Left lobe of liver (tissue), 2 donors: ENCODE measurements around the gene MRPL41. TPM values are rescaled to one million over a fixed set of nuclear protein-coding genes. Genes with fewer than 3 reads are reported as not detected.
"Not testable (repeated sequence)": the region's sequence is repeated elsewhere in the genome, so short reads cannot be mapped to it uniquely, and the experiment has no call there.

Experiments used
- ATAC-seq: fragments of 200-7000 bp; cut with Tn5 transposase; one replicate; pipeline ENCODE4 v1.9.1; 2020; ENCODE audit warnings: mild to moderate bottlenecking, moderate library complexity
- DNase-seq: peaks from one replicate; pipeline ENCODE4 v3.0.0-alpha.2; 2020; ENCODE audit warnings: low spot score
- total RNA-seq: library from RNA; stranded (reverse); gene quantifications from one replicate; pipeline ENCODE4 v1.2.1, GENCODE V29; 2021
- donor health status: DM: no; HTN: no; CAD: no; lungs with moderate emphysema.
- donor health status: DM: no; HTN: yes; CAD: no.

Gene MRPL41
- 100 TPM for total RNA-seq

DNA sequence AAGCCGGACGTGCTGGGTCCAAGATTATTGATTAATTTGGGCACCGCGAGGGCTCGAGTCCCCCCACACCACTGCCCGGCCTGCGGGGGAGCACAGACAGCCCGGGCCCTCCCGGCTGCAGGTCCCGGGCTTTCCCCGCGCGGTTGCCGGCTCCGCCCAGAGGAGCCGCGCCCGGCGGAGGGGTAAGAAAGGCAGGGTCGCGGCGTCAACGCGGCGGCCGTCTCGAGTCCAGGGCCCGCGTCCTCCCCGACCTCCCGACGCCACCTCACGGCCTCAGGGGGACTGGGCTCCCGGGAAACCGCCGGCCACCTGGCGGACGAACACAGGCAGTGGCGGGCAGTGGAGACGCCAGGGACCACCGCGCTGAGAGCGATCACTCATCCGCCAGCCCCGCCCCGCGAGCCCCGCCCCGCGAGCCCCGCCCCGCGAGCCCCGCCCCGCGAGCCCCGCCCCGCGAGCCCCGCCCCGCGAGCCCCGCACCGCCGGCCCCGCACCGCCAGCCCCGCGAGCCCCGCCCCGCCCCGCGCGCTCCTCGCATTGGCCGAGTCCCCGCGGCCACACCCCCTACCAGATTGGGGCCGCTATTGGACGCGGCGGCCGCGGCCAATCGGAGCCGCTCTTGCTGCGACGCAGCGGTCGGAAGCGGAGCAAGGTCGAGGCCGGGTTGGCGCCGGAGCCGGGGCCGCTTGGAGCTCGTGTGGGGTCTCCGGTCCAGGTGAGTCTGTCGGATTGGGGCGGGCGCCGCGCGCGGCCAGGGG lies at the start of gene MRPL41:
Gene MRPL41 (plus strand): TSS at position 616 of the 758 bp plus-strand sequence. CDS start 203 bp downstream, outside the sequence.
- DNase-seq = peak; percentile 94
- ATAC-seq = peak; percentile 71

DNA sequence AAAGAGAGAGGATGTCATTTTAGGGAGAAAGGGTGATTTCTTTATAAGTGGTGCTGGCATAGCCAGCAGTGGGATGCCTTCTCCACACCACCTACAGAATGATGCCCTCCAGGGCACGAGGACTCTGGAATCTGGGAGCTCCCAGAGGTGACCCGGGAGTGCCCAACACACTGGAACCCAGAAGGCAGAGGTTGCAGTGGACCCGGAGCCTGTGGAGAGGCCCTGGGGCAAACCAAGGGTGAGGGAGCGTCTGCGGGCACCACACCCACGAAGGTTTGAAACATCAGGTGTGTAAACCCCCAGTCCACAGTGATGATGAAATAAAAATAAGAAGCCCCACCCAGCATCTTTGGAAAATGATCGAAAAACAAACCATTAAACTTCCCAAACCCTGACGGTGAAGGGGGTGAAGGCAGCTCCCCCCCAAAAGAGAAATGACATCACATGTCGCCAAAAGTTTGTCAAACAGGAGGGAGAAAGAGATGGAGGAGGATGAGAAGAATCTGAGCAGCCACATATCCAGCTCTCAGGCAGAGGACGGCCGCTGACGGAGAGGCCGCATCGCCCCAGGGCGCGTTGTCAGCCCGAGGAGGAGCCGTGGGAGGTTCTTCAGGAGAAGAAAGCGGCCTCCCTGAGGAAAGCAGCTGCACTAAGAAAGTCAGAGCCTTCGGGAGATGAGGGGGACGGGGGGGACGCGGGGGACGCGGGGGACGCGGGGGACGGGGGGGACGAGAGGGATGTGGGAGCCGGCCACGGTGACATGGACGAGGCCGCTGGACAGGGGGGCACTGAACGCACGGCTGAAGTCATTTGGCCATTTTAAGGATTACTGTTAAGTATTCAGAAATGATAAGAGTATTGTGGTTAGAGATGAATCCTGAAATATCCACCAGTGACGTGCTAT lies 49.4 kb upstream of the MRPL41 start:
- DNase-seq (no peak), ATAC-seq (no peak)

DNA sequence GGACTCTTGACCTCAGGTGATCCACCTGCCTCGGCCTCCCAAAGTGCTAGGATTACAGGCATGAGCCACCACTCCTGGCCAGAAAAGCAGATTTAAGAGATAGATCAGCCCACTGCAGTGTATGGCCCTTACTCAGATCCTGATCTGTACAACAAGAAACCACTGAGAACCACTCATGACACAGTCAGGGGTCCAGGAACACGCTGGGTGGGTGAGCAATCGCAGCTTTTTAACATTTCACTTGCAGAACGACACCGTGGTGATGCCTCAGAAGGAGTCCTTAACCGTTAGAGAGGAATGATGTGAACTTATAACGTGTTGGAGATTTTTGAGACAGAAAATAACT lies 47.3 kb upstream of the MRPL41 start:
- no peak for ATAC-seq
- no peak for DNase-seq

DNA sequence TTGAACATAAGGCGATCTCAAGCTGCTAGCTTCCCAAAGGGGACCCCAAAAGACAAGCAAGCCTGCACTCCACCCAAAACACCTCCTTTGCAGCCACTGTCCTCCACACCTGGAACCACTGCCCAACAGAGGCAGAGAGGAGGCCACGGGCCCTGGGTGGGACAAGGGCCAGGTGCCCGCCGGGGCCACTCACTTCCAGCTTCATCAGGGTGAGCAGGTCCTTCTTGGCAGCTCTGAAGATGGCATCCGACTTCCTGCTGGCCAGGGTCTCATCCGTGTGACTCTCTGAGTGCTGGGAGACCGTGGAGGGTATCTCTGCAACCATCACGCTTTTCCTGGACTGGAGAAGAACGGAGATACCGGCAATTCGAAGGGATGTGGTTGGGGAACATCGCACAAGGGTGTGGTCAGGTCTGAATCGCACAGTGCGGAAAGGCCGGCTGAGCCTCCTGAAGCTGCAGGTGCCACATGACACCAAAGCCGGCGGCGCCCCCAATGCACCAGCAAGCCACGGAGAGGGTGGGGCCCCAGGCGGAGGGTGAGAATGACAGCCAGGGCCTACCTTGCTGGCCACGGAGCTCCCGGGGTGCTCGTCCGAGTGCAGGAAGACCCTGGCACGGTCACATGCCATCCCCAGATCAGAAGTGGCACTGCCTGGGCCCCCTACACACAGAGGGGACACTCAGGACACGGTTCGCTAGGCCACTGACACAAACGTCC lies 46.1 kb upstream of the MRPL41 start:
- ATAC-seq (no peak), DNase-seq (no peak)

DNA sequence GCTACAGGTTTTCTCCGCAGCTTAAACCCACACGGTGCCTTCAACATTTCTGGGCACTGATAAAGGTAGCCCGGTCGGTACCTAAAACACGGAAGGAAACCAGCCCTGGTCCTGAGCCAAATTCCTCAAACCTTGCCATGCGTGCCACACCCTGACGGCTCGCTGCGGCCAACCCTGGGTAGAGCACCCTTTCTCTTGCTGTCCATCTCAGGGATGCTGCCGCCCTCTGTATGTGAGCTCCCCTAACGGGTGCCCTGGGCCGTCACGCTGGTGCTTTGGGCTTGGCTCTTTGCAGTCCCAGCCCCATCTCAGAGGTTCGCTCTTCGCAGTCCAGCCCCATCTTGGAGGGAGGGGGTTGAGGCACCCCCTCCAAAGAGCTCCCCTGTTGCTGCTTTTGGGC lies 45.4 kb upstream of the MRPL41 start:
- ATAC-seq = peak; percentile 19

DNA sequence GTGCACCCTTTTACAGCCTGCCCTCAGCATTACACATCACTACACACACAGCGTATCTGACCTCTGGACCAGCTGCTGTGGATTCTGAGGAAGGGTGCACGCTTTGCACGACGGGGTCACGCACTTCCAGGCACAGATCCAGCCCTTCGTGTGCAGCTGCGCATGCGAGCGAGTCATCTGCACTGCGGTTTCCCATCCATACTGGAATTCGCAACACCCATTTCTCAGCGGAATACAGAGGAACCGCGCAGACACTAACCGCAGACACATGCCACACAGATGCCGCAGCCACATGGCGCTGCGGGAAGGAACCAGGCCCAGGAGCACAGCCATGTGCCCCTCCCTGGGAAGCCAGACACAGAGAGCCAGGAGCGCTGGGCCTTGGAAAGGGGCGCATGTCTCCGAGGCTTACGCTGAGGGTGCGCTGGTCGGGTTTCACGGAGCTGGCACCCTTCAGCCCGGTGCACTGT lies 44.9 kb upstream of the MRPL41 start:
- DNase-seq (no peak), ATAC-seq (peak; percentile 12)

More for the DNA sequence above, 45.4 kb upstream of the MRPL41 start:
- DNase-seq = no peak

DNA sequence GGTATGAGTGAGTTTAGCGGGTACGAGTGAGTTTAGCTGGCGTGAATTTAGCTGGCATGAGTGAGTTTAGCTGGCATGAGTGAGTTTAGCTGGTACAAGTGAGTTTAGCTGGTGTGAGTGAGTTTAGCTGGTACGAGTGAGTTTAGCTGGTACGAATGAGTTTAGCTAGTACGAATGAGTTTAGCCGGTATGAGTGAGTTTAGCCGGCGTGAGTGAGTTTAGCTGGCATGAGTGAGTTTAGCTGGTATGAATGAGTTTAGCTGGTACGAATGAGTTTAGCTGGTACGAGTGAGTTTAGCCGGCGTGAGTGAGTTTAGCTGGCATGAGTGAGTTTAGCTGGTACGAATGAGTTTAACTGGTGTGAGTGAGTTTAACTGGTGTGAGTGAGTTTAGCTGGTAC lies 42.5 kb upstream of the MRPL41 start:
- DNase-seq (no peak), ATAC-seq (no peak)

DNA sequence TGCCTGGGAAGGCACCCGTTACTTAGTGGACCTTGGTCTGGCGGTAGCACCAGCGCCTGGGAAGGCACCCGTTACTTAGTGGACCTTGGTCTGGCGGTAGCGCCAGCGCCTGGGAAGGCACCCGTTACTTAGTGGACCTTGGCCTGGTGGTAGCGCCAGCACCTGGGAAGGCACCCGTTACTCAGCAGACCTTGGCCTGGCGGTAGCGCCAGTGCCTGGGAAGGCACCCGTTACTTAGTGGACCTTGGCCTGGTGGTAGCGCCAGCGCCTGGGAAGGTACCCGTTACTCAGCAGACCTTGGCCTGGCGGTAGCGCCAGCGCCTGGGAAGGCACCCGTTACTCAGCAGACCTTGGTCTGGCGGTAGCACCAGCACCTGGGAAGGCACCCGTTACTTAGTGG lies 40.6 kb upstream of the MRPL41 start:
- DNase-seq = peak; percentile 43
- not testable (repeated sequence) for ATAC-seq

DNA sequence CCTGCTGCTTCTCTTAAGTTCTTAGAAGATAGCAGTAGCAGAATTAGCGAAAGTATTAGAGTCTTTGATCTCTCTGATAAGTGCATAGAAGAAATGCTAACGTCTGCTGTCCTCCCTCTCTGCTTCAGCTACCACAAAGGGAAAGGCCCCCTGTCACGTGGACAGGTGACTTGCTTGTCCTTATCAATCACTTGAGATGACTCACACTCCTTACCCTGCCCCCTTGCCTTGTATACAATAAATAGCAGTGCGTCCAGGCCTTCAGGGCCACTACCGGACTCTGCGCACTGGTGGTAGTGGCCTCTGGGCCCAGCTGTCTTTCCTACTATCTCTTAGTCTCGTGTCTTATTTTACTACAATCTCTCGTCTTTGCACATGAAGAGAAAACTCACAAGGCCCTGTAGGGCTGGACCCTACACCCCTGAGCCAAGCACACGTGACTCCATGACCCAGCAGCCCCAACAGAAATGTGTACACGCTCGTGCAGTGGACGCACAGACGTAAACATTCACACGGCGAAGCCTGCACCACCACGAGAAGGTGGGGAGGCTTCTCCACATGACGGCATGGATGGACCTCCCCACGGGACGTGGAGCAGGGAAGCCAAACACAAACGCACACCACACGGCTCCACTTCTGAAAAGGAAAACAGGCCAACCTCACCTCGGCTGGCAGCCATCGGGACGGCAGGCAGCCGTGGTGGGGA lies 39.8 kb upstream of the MRPL41 start:
- ATAC-seq (no peak), DNase-seq (no peak)

DNA sequence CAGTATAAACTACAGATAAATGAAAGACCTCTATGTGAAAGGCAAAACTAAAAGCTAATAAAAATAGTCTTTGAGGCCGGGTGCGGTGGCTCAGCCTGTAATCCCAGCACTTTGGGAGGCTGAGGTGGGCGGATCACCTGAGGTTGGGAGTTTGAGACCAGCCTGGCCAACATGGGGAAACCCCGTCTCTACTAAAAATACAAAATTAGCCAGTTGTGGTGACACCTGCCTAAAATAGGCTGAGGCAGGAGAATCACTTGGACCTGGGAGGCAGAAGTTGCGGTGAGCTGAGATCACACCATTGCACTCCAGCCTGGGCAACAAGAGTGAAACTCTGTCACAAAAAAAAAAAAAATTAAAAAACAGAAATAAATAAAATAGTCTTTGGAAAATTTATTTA lies 38.5 kb upstream of the MRPL41 start:
- not testable (repeated sequence) for DNase-seq, ATAC-seq

DNA sequence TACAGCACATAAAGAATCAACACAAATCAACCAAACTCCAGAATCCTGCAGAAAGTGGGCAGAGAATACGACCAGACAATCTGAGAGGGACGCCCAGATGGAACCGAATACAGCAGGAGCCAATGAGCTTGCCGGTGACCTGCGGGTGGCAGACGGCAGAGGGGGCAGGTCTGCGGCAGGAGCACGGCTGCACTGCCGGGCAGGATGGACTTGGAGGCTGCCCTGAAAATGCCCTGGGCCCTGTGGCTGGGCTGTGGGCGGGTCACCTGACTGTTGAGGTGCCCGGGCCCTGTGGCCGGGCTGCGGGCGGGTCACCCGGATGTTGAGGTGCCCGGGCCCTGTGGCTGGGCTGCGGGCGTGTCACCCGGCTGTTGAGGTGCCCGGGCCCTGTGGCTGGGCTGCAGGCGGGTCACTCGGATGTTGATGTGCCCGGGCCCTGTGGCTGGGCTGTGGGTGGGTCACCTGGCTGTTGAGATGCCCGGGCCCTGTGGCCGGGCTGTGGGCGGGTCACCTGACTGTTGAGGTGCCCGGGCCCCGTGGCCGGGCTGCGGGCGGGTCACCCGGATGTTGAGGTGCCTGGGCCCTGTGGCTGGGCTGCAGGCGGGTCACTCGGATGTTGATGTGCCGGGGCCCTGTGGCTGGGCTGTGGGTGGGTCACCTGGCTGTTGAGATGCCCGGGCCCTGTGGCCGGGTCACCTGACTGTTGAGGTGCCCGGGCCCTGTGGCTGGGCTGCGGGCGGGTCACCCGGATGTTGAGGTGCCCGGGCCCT lies 37.7 kb upstream of the MRPL41 start:
- ATAC-seq, DNase-seq: not testable (repeated sequence)

DNA sequence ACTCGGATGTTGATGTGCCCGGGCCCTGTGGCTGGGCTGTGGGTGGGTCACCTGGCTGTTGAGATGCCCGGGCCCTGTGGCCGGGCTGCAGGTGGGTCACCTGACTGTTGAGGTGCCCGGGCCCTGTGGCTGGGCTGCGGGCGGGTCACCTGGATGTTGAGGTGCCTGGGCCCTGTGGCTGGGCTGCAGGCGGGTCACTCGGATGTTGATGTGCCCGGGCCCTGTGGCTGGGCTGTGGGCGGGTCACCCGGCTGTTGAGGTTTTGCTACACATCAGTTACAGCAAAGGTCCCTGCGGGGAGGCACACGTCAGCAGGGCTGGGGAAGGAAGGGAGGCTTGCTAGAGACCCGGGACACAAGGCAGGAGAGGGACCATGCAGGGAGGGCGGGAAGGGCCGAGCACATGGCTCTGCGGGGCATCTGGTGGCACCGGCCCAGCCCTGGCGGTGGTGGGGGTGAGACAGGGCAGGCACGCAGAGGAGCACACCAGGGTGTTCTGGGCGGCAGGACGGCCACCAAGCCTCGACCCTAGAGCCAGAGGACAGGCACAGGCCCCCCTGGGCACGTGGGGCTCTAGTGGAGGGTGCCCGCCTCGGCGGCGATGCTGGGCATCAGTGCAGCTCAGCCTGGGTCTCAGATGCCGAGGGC lies 36.9 kb upstream of the MRPL41 start:
- ATAC-seq (peak; percentile 15), DNase-seq (no peak)

DNA sequence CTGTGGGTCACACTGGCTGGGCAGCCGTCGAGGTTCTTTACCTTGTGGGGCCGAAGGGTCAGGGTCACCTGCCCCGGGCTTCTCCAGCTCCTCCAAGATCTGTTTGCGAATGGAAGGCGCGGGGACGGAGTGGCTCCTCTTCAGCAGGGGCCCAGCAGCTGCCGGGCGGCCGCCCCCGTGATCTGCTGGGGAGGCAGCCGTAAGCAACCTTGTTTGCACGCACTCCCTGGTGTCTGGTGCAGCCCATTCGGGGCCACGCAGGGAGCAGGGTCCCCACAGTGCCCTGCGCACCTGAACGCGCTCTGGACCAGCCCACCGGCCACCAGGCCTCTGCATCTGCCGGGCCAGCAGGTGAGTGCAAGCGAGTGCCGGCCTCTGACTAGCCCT lies 36.3 kb upstream of the MRPL41 start:
- ATAC-seq (peak; percentile 10), DNase-seq (no peak)

DNA sequence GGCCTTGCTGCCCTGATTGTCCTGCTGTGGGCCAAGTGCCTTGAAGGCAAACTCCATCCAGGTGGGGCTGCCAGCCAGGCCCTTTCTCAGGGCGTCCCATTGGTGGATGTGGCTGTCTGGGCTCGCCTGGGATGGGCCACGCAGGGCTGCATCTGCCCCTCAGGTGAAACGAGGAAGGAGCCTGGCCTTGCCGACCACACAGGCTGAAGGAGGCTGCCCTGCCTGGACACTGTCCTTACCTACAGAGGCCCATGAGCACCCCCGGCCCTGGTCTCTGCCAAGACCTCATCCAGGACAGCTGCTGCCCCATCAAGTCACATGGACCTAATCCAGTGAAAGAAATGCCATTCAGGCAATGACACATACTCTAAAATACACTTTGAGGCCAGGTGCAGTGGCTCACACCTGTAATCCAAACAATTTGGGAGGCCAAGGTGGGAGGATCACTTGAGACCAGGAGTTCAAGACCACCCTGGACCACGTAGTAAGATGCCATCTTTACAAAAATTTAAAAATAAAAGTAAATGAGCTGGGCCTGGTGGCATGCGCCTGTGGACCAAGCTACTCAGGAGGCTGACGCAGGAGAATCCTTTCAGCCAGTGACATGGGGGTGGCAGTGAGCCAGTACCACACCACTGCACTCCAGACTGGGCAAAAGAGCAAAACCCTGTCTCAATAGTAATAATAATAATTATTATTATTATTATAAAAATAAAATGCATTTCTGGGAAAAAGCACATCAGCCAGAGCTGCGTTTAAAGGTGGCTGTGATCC lies 35.3 kb upstream of the MRPL41 start:
- ATAC-seq (peak; percentile 34), DNase-seq (no peak)

DNA sequence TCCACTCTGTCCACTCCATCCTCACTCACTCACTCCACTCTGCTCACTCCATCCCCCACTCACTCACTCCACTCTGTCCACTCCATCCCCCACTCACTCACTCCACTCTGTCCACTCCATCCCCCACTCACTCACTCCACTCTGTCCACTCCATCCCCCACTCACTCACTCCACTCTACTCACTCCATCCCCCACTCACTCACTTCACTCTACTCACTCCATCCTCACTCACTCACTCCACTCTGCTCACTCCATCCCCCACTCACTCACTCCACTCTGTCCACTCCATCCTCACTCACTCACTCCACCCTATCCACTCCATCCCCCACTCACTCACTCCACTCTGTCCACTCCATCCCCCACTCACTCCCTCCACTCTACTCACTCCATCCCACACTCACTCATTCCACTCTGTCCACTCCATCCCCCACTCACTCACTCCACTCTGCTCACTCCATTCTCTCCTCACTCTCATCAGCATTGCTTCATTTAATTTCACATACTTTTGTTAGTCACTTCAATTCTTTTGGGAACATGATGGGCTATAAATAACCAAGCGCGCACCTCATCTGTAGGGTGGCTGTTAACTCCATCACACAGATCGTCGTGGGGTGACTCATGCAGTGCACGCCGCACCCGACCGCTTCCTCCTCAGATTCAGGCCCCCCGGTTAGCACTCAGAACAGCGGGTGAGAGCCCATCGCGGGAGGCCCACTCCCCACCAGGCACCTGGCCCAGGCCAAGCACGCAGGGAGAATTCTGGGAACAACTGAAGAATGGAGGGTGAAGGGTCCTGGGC lies 32.8 kb upstream of the MRPL41 start:
- not testable (repeated sequence) for DNase-seq, ATAC-seq

DNA sequence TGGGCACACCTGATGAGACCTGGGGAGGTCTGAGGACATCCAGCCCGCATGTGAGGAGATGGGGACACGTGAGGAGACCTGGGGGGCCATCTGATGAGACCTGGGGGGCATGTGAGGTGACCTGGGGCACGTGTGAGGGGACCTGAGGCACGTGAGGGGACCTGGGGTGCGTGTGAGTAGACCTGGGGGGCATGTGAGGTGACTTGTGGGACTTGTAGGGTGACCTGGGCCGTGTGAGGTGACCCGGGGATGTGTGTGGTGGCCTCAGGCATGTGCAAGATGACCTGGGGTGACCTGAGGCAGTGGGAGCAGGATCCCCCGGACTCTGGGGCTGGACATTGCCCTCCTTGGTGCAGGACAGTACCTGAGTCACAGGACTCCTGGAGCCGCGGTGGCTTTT lies 32.1 kb upstream of the MRPL41 start:
- DNase-seq = no peak

DNA sequence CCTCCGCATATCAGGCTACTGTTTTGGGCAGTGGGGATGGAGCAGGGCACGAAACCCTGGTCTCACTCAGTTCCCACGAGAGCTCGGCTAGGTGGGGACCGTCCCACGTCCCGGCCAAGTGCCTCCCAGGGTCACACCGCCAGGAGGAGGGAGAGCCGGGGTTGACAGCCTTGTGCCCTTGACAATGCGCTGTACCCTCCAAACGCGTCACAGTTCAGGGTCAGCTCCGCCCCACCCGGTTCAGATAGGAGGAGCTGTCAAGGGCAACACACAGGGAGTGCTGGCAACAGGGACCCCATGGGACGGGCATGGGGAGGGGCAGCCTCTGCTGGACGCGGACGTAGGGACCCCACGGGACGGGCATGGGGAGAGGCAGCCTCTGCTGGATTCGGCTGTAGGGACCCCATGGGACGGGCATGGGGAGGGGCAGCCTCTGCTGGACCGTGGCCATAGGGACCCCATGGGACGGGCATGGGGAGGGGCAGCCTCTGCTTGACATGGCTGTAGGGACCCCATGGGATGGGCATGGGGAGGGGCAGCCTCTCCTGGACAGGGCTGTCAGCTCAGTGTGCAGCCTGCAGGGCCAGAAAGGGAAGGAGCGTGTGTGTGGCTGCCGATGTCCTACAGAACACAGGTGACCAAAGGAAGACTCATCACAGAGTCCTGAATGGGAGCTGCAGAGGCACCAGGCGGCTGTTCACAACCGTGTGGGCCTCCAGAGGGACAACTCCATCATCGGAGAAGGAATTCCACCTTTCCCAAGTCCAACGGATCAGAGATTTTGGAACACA lies 30.9 kb upstream of the MRPL41 start:
- ATAC-seq (no peak), DNase-seq (no peak)

More for the DNA sequence above, 32.1 kb upstream of the MRPL41 start:
- no peak for ATAC-seq
